Fibroblast of lung (primary cell): ENCODE measurements around the gene GBP7.

Experiments
- CTCF ChIP-seq, 2 donors: IDR thresholded peaks in 1 of 2; conservative IDR thresholded peaks in 1 of 2; 1 replicate in 1 of 2; 2 replicates in 1 of 2; pipeline ENCODE4 v1.5.1; 2011 to 2012; ENCODE audit warnings: low read length in 2 of 2, control low read depth in 1 of 2, inconsistent platforms in 1 of 2, low read depth in 1 of 2, mild to moderate bottlenecking in 1 of 2
- EZH2 ChIP-seq: IDR thresholded peaks from 2 replicates; pipeline ENCODE4 v1.5.1; 2012; ENCODE audit warnings: low read length, control low read depth, mild to moderate bottlenecking; ENCODE audit errors: missing control alignments

- TF ChIP-seq CTCF (conservative IDR thresholded peaks at IDR 0.05 in 1 of 2, IDR thresholded peaks at IDR 0.05 in 1 of 2; ENCODE audit: low read depth in 1 of 2, low read length in 2 of 2) (no peak), EZH2 (no peak)
Measured at GRCh38 chr1:89130716-89131115, 45.1 kb downstream of the GBP7 start.
